SU-DHL-6 (cell line): Measurements from ENCODE around the gene ZFYVE9.
"Not testable (repeated sequence)": the region's sequence is repeated elsewhere in the genome, so short reads cannot be mapped to it uniquely, and the experiment has no call there.

Experiments
- H2AFZ ChIP-seq: fragments of 200-600 bp; sonication (generic); 2 replicates; pipeline ENCODE4 v1.6.1; 2014; ENCODE audit warnings: low read depth, mild to moderate bottlenecking, moderate library complexity, mixed read lengths, antibody characterized with exemption, low read length; ENCODE audit not compliant: severe bottlenecking
- H3F3A ChIP-seq: fragments of 200-600 bp; shearing (Covaris generic); 2 replicates; pipeline ENCODE4 v1.6.0; 2016; ENCODE audit warnings: antibody characterized with exemption, mild to moderate bottlenecking; ENCODE audit not compliant: insufficient read depth
- H3K27ac ChIP-seq: fragments of 200-600 bp; sonication (generic); 2 replicates; pipeline ENCODE4 v1.5.1; 2016; ENCODE audit warnings: low read depth, mild to moderate bottlenecking, low read length, moderate library complexity, mixed read lengths
- H3K27me3 ChIP-seq: fragments of 200-600 bp; sonication (generic), shearing (Covaris generic); 2 replicates; pipeline ENCODE4 v1.6.0; 2014; ENCODE audit warnings: mild to moderate bottlenecking, low read length
- H3K36me3 ChIP-seq: fragments of 200-600 bp; sonication (generic); 2 replicates; pipeline ENCODE4 v1.6.1; 2014; ENCODE audit warnings: mild to moderate bottlenecking, low read length, mixed read lengths
- H3K4me2 ChIP-seq: fragments of 300-600, 200-600 bp; shearing (Covaris generic), sonication (generic); 2 replicates; pipeline ENCODE4 v1.6.0; 2014; ENCODE audit warnings: low read length, low read depth, mild to moderate bottlenecking; ENCODE audit not compliant: poor library complexity, severe bottlenecking
- H3K4me3 ChIP-seq: fragments of 200-600 bp; sonication (generic); 2 replicates; pipeline ENCODE4 v1.5.1; 2014; ENCODE audit warnings: antibody characterized with exemption, low read length, mild to moderate bottlenecking, mixed read lengths; ENCODE audit not compliant: insufficient read depth, poor library complexity, severe bottlenecking
- H3K79me2 ChIP-seq: fragments of 200-600 bp; sonication (generic); 2 replicates; pipeline ENCODE4 v1.6.1; 2014; ENCODE audit warnings: mild to moderate bottlenecking, low read length, moderate library complexity; ENCODE audit not compliant: insufficient read depth
- H3K9ac ChIP-seq: fragments of 200-600 bp; sonication (generic); 2 replicates; pipeline ENCODE4 v1.7.0; 2014; ENCODE audit warnings: mild to moderate bottlenecking, low read length
- H3K9me2 ChIP-seq: fragments of 200-600 bp; sonication (generic); replicated peaks from 2 replicates; pipeline ENCODE4 v1.6.1; 2014; ENCODE audit warnings: low read length; ENCODE audit not compliant: insufficient read depth
- H3K9me3 ChIP-seq: fragments of 200-600 bp; sonication (generic); 2 replicates; pipeline ENCODE4 v1.6.1; 2014; ENCODE audit warnings: low read length, mixed read lengths; ENCODE audit not compliant: insufficient read depth
- H4K20me1 ChIP-seq: fragments of 200-600 bp; sonication (generic); 2 replicates; pipeline ENCODE4 v1.6.1; 2014; ENCODE audit warnings: low read depth, mild to moderate bottlenecking, antibody characterized with exemption, low read length, moderate library complexity, mixed read lengths
- EZH2phosphoT487 ChIP-seq: fragments of 200-600 bp; sonication (generic), shearing (Covaris generic); conservative IDR thresholded peaks from 2 replicates; pipeline ENCODE4 v1.6.1; 2018; ENCODE audit warnings: mild to moderate bottlenecking, antibody characterized with exemption, low read length, moderate library complexity, mixed read lengths
- TF ChIP-seq, protein P1 (sequence below): fragments of 200-600 bp; sonication (generic); IDR thresholded peaks from one replicate; pipeline ENCODE4 v1.5.1; 2017; ENCODE audit warnings: antibody characterized with exemption, mild to moderate bottlenecking, low read length, moderate library complexity; ENCODE audit not compliant: insufficient read depth, poor library complexity, severe bottlenecking

ZFYVE9 gene

DNA sequence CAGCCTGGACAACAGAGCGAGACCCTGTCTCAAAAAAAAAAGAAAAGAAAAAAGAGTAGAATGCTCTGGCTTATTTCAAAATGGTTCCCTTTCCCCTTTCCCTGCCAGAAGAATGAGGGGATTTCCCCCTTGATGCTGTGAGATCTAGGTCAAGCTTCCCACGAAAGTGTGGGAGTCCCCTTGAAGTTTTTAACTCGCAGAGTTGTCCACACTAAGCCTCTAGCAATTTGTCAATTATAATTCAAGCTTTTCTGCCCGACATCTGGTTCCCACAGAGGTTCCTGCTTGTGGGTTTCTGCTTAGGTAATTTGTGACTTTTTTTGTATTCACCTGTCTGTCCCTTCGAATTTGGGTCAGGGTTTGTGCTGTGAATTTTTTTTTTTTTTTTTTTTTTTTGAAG lies 62.8 kb downstream of the ZFYVE9 start:
- H3K27me3 ChIP-seq: no peaks in the 10 kb centered on the region
- no peaks in the 10 kb centered on the region for H3K36me3 ChIP-seq
- no peak overlapping the region for H3K27ac ChIP-seq
- H3K79me2 ChIP-seq: no peaks in the 10 kb centered on the region
- TF ChIP-seq, protein P1, sequence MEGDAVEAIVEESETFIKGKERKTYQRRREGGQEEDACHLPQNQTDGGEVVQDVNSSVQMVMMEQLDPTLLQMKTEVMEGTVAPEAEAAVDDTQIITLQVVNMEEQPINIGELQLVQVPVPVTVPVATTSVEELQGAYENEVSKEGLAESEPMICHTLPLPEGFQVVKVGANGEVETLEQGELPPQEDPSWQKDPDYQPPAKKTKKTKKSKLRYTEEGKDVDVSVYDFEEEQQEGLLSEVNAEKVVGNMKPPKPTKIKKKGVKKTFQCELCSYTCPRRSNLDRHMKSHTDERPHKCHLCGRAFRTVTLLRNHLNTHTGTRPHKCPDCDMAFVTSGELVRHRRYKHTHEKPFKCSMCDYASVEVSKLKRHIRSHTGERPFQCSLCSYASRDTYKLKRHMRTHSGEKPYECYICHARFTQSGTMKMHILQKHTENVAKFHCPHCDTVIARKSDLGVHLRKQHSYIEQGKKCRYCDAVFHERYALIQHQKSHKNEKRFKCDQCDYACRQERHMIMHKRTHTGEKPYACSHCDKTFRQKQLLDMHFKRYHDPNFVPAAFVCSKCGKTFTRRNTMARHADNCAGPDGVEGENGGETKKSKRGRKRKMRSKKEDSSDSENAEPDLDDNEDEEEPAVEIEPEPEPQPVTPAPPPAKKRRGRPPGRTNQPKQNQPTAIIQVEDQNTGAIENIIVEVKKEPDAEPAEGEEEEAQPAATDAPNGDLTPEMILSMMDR: no peak
- no peak for TF ChIP-seq EZH2phosphoT487
- no peaks in the 10 kb centered on the region for H3K9me3 ChIP-seq
- H3K9ac ChIP-seq: no peak overlapping the region
- no peaks in the 10 kb centered on the region for H3K9me2 ChIP-seq
- H3K4me2 ChIP-seq: no peak overlapping the region
- no peak overlapping the region for H2AFZ ChIP-seq
- no peak overlapping the region for H3K4me3 ChIP-seq
- H4K20me1 ChIP-seq: no peaks in the 10 kb centered on the region
- H3F3A ChIP-seq: no peaks in the 10 kb centered on the region

DNA sequence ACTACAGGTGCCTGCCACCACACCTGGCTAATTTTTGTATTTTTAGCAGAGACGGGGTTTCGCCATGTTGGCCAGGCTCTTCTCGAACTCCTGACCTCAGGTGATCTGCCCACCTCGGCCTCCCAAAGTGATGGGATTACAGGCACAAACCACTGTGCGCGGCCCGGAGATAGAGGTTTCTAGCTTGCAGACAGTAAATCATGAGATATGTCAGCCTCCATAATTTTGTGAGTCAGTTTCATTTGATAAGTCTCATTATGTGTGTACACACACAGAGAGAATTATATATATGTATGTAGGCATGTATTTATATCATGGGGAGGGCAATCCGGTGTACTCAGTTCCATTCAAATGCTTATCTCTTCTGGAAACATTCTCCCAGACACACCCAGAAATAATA lies 64.8 kb downstream of the ZFYVE9 start:
- H3F3A ChIP-seq, H3K79me2 ChIP-seq, H3K27ac ChIP-seq, H3K27me3 ChIP-seq, H4K20me1 ChIP-seq, H3K9ac ChIP-seq, H3K4me3 ChIP-seq, H3K4me2 ChIP-seq, H3K9me3 ChIP-seq, H2AFZ ChIP-seq, H3K36me3 ChIP-seq, H3K9me2 ChIP-seq: not testable (repeated sequence)

DNA sequence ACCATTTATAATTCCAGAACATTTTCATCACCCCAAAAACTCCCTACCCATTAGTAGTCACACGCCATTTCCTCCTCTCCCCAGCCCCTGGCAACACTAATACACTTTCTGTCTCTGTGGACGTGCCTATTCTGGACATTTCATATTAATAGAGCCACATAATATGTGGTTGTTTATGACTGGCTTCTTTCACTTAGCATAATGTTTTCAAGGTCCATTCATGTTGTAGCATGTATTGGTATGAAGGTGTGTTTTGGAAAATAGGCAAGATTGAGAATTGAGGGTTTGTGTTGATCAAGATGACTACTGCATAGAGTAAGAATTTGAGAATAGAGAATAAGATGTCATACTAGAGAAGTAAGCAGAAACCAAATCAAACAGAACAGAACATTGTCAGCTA lies 67.5 kb downstream of the ZFYVE9 start:
- no peak for TF ChIP-seq EZH2phosphoT487
- TF ChIP-seq, protein P1: no peak
- no peak overlapping the region for H3K27ac ChIP-seq
- no peaks in the 10 kb centered on the region; the same call in 1 of the 2 replicates for H3K27me3 ChIP-seq
- no peak overlapping the region for H2AFZ ChIP-seq
- H3K9me3 ChIP-seq: no peaks in the 10 kb centered on the region
- H3K4me2 ChIP-seq: no peak overlapping the region
- no peaks in the 10 kb centered on the region for H3K9me2 ChIP-seq
- no peaks in the 10 kb centered on the region for H3K79me2 ChIP-seq
- H3K4me3 ChIP-seq: no peak overlapping the region
- H3K36me3 ChIP-seq: no peaks in the 10 kb centered on the region
- no peak overlapping the region for H3K9ac ChIP-seq
- no peaks in the 10 kb centered on the region for H3F3A ChIP-seq
- H4K20me1 ChIP-seq: no peaks in the 10 kb centered on the region

DNA sequence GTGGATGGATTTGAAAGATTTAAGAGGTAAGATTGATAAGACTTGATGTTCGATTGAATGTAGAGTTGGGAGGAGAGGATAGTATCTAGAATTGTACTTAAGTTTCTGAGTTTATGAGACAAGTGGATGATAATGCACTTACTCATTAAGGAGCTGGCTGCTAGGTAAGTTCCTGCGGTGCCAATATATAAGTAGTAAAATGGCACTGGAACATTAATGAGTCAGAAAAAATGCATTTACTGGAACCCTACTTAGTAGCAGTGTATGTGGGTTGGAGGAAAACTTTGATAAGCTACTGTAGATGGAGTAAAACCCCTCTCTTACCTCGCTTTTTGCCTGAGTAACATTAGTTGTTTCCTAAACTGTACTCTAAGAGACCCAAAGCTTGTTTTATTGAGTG lies 68.2 kb downstream of the ZFYVE9 start:
- no peak overlapping the region for H3K27ac ChIP-seq
- H4K20me1 ChIP-seq: no peaks in the 10 kb centered on the region
- H3K9ac ChIP-seq: no peak overlapping the region
- no peaks in the 10 kb centered on the region for H3K9me2 ChIP-seq
- no peak overlapping the region for H3K4me2 ChIP-seq
- no peak for TF ChIP-seq EZH2phosphoT487
- TF ChIP-seq, protein P1: no peak
- H2AFZ ChIP-seq: no peak overlapping the region
- H3K4me3 ChIP-seq: no peak overlapping the region
- H3K27me3 ChIP-seq: no peaks in the 10 kb centered on the region; the same call in 1 of the 2 replicates
- H3K36me3 ChIP-seq: no peaks in the 10 kb centered on the region
- no peaks in the 10 kb centered on the region for H3K79me2 ChIP-seq
- H3K9me3 ChIP-seq: no peaks in the 10 kb centered on the region
- H3F3A ChIP-seq: no peaks in the 10 kb centered on the region
